ENCODE data around the gene KRT15.
A peak's percentile ranks its signal among the peaks of the same experiment; 100 is the strongest.

The KRT15 gene

GRCh38 chr17:41523225-41523593 lies 4.5 kb upstream of the KRT15 start:
- no peak overlapping the region for H3K4me3 ChIP-seq (ENCODE audit: low read depth, low read length)
- H3K36me3 ChIP-seq (ENCODE audit: control insufficient read depth, insufficient read depth, low read length) = peaks cover 28% of the 10 kb centered on the region
- H3K9me3 ChIP-seq (ENCODE audit: control insufficient read depth, insufficient read depth, low read depth, low read length) = no peaks in the 10 kb centered on the region
- no peak overlapping the region for H3K27ac ChIP-seq (ENCODE audit: low read depth, low read length)
- H3K4me1 ChIP-seq (ENCODE audit: control insufficient read depth, insufficient read depth, low read length) = peaks cover 33% of the 10 kb centered on the region
- no peak overlapping the region for H3K9ac ChIP-seq (ENCODE audit: low read length)
- no peaks in the 10 kb centered on the region for H3K27me3 ChIP-seq (ENCODE audit: control insufficient read depth, insufficient read depth, low read length)

GRCh38 chr17:41522301-41523224 lies 3.9 kb upstream of the KRT15 start:
- H3K9ac ChIP-seq (ENCODE audit: low read length) = peak overlapping the region; percentile 30

GRCh38 chr17:41521574-41522261 lies 3.0 kb upstream of the KRT15 start:
- Histone ChIP-seq H3K9me3 (ENCODE audit: control insufficient read depth, insufficient read depth, low read depth, low read length) (no peaks in the 10 kb centered on the region), H3K36me3 (ENCODE audit: control insufficient read depth, insufficient read depth, low read length) (peaks cover 28% of the 10 kb centered on the region), H3K9ac (ENCODE audit: low read length) (peak overlapping the region; percentile 19), H3K4me1 (ENCODE audit: control insufficient read depth, insufficient read depth, low read length) (peaks cover 37% of the 10 kb centered on the region), H3K27ac (ENCODE audit: low read depth, low read length) (peak overlapping the region; percentile 27; the same call in 1 of the 2 replicates), H3K4me3 (ENCODE audit: low read depth, low read length) (no peak overlapping the region), H3K27me3 (ENCODE audit: control insufficient read depth, insufficient read depth, low read length) (no peaks in the 10 kb centered on the region)

More at GRCh38 chr17:41522301-41523224, 3.9 kb upstream of the KRT15 start:
- no peaks in the 10 kb centered on the region for H3K27me3 ChIP-seq (ENCODE audit: control insufficient read depth, insufficient read depth, low read length)
- no peak overlapping the region for H3K4me3 ChIP-seq (ENCODE audit: low read depth, low read length)
- H3K36me3 ChIP-seq (ENCODE audit: control insufficient read depth, insufficient read depth, low read length) = peaks cover 28% of the 10 kb centered on the region
- H3K9me3 ChIP-seq (ENCODE audit: control insufficient read depth, insufficient read depth, low read depth, low read length) = no peaks in the 10 kb centered on the region
- peak overlapping the region; percentile 27; the same call in 1 of the 2 replicates for H3K27ac ChIP-seq (ENCODE audit: low read depth, low read length)
- H3K4me1 ChIP-seq (ENCODE audit: control insufficient read depth, insufficient read depth, low read length) = peaks cover 33% of the 10 kb centered on the region

GRCh38 chr17:41520821-41521521 lies 2.3 kb upstream of the KRT15 start:
- H3K27me3 ChIP-seq (ENCODE audit: control insufficient read depth, insufficient read depth, low read length) = no peaks in the 10 kb centered on the region
- H3K9ac ChIP-seq (ENCODE audit: low read length) = no peak overlapping the region
- peaks cover 28% of the 10 kb centered on the region for H3K36me3 ChIP-seq (ENCODE audit: control insufficient read depth, insufficient read depth, low read length)
- H3K4me1 ChIP-seq (ENCODE audit: control insufficient read depth, insufficient read depth, low read length) = peaks cover 37% of the 10 kb centered on the region
- H3K4me3 ChIP-seq (ENCODE audit: low read depth, low read length) = no peak overlapping the region
- no peak overlapping the region for H3K27ac ChIP-seq (ENCODE audit: low read depth, low read length)
- no peaks in the 10 kb centered on the region for H3K9me3 ChIP-seq (ENCODE audit: control insufficient read depth, insufficient read depth, low read depth, low read length)

GRCh38 chr17:41519501-41520224 lies 973 bp upstream of the KRT15 start:
- H3K9me3 ChIP-seq (ENCODE audit: control insufficient read depth, insufficient read depth, low read depth, low read length) = no peaks in the 10 kb centered on the region
- H3K4me3 ChIP-seq (ENCODE audit: low read depth, low read length) = no peak overlapping the region
- peaks cover 37% of the 10 kb centered on the region for H3K4me1 ChIP-seq (ENCODE audit: control insufficient read depth, insufficient read depth, low read length)
- no peak overlapping the region for H3K27ac ChIP-seq (ENCODE audit: low read depth, low read length)
- H3K36me3 ChIP-seq (ENCODE audit: control insufficient read depth, insufficient read depth, low read length) = peaks cover 21% of the 10 kb centered on the region
- H3K27me3 ChIP-seq (ENCODE audit: control insufficient read depth, insufficient read depth, low read length) = no peaks in the 10 kb centered on the region
- H3K9ac ChIP-seq (ENCODE audit: low read length) = no peak overlapping the region

- Histone ChIP-seq H3K36me3 (ENCODE audit: control insufficient read depth, insufficient read depth, low read length) (peaks cover 5% of the 10 kb centered on the region), H3K9ac (ENCODE audit: low read length) (no peak overlapping the region), H3K27ac (ENCODE audit: low read depth, low read length) (no peak overlapping the region), H3K4me1 (ENCODE audit: control insufficient read depth, insufficient read depth, low read length) (peaks cover 37% of the 10 kb centered on the region), H3K4me3 (ENCODE audit: low read depth, low read length) (no peak overlapping the region), H3K9me3 (ENCODE audit: control insufficient read depth, insufficient read depth, low read depth, low read length) (no peaks in the 10 kb centered on the region), H3K27me3 (ENCODE audit: control insufficient read depth, insufficient read depth, low read length) (no peaks in the 10 kb centered on the region)
Observed at GRCh38 chr17:41518031-41518430, 659 bp downstream of the KRT15 start.

GRCh38 chr17:41516830-41517283 lies 1.8 kb downstream of the KRT15 start:
- H3K9ac ChIP-seq (ENCODE audit: low read length) = no peak overlapping the region
- no peaks in the 10 kb centered on the region for H3K27me3 ChIP-seq (ENCODE audit: control insufficient read depth, insufficient read depth, low read length)
- H3K9me3 ChIP-seq (ENCODE audit: control insufficient read depth, insufficient read depth, low read depth, low read length) = no peaks in the 10 kb centered on the region
- no peaks in the 10 kb centered on the region for H3K36me3 ChIP-seq (ENCODE audit: control insufficient read depth, insufficient read depth, low read length)
- peaks cover 26% of the 10 kb centered on the region for H3K4me1 ChIP-seq (ENCODE audit: control insufficient read depth, insufficient read depth, low read length)
- no peak overlapping the region for H3K4me3 ChIP-seq (ENCODE audit: low read depth, low read length)
- no peak overlapping the region for H3K27ac ChIP-seq (ENCODE audit: low read depth, low read length)

GRCh38 chr17:41516147-41516829 lies 2.4 kb downstream of the KRT15 start:
- Histone ChIP-seq H3K27ac (ENCODE audit: low read depth, low read length) (no peak overlapping the region), H3K9me3 (ENCODE audit: control insufficient read depth, insufficient read depth, low read depth, low read length) (no peaks in the 10 kb centered on the region), H3K4me1 (ENCODE audit: control insufficient read depth, insufficient read depth, low read length) (peaks cover 23% of the 10 kb centered on the region), H3K27me3 (ENCODE audit: control insufficient read depth, insufficient read depth, low read length) (no peaks in the 10 kb centered on the region), H3K36me3 (ENCODE audit: control insufficient read depth, insufficient read depth, low read length) (no peaks in the 10 kb centered on the region), H3K4me3 (ENCODE audit: low read depth, low read length) (no peak overlapping the region), H3K9ac (ENCODE audit: low read length) (no peak overlapping the region)

- H3K4me3 ChIP-seq (ENCODE audit: low read depth, low read length) = no peak overlapping the region
- H3K36me3 ChIP-seq (ENCODE audit: control insufficient read depth, insufficient read depth, low read length) = no peaks in the 10 kb centered on the region
- H3K27ac ChIP-seq (ENCODE audit: low read depth, low read length) = no peak overlapping the region
- no peak overlapping the region for H3K9ac ChIP-seq (ENCODE audit: low read length)
- H3K27me3 ChIP-seq (ENCODE audit: control insufficient read depth, insufficient read depth, low read length) = no peaks in the 10 kb centered on the region
- peaks cover 27% of the 10 kb centered on the region for H3K4me1 ChIP-seq (ENCODE audit: control insufficient read depth, insufficient read depth, low read length)
- no peaks in the 10 kb centered on the region for H3K9me3 ChIP-seq (ENCODE audit: control insufficient read depth, insufficient read depth, low read depth, low read length)
Observed at GRCh38 chr17:41513168-41513547, 5.5 kb downstream of the KRT15 start.

GRCh38 chr17:41512546-41513167 lies 6.0 kb downstream of the KRT15 start:
- H3K27ac ChIP-seq (ENCODE audit: low read depth, low read length) = no peak overlapping the region
- H3K4me3 ChIP-seq (ENCODE audit: low read depth, low read length) = no peak overlapping the region
- H3K4me1 ChIP-seq (ENCODE audit: control insufficient read depth, insufficient read depth, low read length) = peaks cover 27% of the 10 kb centered on the region
- no peaks in the 10 kb centered on the region for H3K9me3 ChIP-seq (ENCODE audit: control insufficient read depth, insufficient read depth, low read depth, low read length)
- H3K27me3 ChIP-seq (ENCODE audit: control insufficient read depth, insufficient read depth, low read length) = no peaks in the 10 kb centered on the region
- H3K36me3 ChIP-seq (ENCODE audit: control insufficient read depth, insufficient read depth, low read length) = no peaks in the 10 kb centered on the region
- H3K9ac ChIP-seq (ENCODE audit: low read length) = no peak overlapping the region
